Activated naive CD4-positive, alpha-beta T cell treated with Interleukin-2 at 50 U/mL for 16 hours (primary cell): ENCODE results near the gene KLF9.

ENCODE experiments used
- DNase-seq: peaks from one replicate; pipeline ENCODE4 v3.0.0-alpha.2; 2020

The KLF9 gene

DNA sequence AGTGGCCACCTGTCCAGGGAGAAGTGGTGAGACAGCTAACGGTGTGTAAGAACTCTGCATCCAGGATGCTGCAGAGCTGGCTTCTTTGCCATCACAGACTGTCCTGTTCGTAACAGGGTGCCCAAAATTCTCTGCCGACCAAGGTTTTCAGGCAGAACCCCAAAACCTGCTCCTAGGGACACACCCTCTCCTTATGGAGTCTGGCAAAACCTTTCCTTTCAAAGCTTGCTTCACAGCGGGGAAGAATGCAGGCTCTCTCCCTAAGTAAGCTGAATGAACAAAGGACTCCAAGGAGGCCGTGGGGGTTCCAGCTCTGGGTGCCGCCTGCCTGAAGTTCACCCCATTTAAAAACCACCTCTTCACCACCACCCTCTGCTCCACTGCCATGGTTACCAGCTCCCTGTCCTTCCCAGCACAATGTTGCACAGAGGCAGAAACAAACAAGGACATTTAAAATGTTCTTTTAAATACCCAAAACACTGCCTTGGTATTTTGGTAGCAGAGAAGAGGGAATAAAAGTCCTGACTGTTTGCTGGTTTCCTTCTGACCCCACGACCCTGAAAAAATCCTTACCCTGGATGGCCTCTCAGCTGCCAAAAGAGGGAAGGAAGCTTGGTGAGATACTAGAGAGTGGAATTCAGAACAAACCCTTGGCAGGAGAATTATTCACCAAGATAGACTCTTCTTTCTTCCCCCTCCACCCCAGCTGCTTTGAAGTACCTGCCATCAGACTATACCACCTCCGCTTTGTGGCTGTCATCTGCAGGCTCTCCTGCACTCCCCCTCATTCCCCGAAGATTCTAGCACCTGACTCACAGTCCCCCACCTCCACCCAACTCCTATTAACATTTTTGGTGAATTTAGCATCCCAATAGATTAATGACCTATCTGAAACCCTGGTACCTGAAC is 7.1 kb upstream of the KLF9 start:
- peak; percentile 55 for DNase-seq

- DNase-seq: peak; percentile 71
Measured at GRCh38 chr9:70420441-70421271, 6.2 kb upstream of the KLF9 start.

GRCh38 chr9:70419556-70420440 is 5.3 kb upstream of the KLF9 start:
- peak; percentile 87 for DNase-seq

DNA sequence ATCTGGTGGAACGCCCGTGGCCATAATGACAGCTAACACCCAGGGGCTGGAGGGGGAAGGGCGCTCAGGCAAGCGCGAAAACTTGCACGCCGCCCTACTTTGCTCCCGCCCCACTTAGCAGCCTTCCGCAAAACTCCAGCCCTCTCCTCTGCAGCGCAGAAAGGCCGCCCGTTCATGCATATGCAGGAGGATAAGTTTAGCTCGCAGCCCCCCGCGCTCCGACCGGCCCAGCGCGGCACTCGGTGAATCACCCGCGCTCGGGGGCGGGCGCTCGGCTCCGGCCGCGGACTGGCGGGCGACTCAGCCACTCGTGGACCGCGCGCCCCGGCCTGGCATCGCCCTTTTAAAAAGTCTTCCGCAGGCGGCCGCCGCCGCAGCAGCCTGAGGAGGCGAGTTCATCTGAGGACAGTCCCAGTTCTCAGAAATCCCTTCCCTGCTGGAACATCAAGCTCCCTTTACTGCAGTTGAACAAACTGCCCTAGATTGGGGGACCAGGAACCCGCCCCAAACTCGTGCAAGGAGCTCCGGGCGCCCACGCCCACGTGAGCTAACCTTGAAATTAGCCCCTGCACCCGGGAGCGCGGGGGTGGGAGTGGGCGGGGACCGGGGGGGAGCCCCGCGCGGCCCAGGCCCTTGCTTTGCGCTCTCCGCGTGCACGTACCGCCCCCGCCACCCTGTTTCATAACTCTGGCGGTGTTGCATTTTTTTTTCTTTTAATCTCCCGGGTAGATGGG is 4.5 kb upstream of the KLF9 start:
- peak; percentile 88 for DNase-seq

DNA sequence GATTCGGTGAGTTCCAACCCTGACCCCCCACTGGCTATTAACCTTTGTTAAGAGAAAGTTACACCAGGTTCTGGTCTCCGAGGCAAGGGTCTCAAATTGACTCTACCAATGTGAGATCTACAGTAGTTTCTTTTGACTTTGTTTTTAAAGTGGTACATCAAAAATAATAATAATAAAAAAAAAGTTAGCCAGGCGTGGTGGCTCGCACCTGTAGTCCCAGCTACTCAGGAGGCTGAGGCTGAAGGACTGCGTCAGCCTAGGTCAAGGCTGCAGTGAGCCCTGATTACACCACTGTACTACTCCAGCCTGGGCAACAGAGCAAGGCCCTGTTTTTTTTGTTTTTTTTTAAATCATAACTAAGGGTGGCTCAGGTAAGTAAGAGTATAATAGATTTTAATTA is 1.0 kb upstream of the KLF9 start:
- no peak for DNase-seq

DNA sequence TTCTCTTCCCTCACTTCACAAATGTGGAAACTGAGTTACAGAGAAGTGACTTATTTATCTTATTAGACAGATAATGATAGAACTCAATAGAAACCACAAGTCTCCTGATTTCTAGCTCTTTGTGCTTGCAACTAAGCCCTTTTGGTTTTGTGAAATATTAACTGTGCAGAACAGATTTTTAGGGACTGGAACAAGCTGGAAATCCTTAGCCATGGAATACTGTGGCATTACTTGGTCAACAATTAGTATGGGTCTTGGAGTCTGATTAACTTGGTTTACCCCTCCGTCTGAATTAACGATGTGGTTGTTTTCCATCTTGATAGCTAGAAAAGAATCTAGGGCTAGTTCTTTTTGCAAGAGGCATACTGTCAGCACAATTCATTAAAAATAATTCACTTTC is 584 bp upstream of the KLF9 start:
- DNase-seq: no peak

DNA sequence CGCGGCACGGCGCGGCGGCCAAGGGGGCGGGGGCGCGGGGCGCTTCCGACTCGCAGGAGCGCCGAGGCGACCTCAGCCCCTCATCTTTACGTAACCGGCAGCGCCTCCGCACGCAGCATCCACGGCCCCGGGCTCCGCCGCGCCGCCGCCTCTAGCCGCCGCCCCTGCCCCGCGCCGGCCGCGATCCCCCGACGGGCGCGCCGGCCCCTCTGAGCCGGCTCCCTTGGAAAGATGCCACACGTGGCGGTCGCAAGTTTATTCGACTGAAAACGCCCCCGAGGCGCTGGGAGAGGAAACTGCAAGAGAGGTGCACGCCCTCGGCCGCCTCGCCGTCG is 1.0 kb downstream of the KLF9 start:
- DNase-seq: no peak

DNA sequence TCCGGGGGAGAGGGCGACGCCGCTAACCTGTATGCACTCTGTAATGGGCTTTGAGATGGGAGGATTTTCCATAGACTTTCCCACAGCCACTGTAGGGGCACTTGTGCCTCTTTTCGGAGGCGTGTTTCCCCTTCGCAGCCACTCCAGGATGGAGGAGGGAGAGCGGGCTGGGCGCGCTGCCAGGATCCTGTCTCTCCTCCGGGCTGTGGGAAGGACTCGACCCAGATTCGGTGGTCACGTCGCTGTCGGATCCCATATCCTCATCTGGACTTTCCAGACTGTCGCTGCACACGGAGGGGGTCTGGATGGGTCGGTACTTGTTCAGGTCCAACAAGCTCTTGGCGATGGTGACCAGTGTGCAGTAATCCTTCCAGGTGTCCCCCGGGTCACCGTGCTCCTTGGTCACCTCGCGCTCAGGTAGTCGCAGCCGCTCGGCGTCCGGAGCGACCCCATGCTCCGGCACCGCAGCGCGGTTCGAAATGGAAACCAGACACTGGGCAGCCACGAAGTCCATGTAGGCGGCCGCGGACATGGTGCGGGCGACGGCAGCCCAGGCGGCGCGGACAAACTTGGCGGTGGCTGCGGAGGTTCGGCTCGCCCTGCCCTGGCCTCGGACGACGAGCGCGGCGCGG is 1.5 kb downstream of the KLF9 start:
- peak; percentile 45 for DNase-seq

- peak; percentile 72 for DNase-seq
Measured at GRCh38 chr9:70411930-70412831, 2.3 kb downstream of the KLF9 start.

DNA sequence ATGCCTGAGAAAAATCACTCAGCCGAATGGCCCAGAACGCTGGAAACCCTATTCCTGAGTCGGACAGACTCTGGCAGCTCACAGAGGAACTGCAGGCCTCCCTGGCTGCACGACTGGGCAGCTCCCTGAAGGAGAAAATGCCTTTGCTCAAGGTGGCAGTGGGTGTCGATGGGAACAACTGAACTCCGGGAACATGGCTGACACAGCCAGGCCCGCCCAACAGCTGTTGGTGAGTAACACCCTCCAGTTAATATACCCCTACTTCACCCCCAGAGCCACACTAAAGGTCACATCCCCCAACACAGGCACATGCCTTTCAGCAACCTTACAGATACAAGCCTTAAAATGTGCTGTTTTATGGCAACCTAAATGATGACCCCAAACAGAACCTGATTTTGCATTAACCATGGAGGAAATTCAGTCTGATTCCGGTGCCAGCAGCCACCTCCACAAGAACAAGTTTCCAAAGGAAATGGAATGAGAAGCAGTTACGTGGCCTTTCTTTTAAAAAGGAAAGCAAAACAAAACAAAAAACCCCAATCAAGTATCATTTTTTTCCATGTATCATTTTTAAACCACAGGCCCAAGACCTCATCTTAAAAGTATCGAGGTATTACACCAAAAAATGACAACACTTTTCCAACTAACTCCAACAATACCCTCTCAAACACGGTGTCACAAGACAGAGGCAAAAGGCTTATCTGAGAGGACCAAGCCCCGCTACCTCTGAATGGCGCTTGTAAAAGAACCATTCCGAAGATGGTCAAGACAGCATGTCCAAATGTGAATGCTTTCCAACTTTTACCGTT is 3.1 kb downstream of the KLF9 start:
- peak; percentile 54 for DNase-seq

DNA sequence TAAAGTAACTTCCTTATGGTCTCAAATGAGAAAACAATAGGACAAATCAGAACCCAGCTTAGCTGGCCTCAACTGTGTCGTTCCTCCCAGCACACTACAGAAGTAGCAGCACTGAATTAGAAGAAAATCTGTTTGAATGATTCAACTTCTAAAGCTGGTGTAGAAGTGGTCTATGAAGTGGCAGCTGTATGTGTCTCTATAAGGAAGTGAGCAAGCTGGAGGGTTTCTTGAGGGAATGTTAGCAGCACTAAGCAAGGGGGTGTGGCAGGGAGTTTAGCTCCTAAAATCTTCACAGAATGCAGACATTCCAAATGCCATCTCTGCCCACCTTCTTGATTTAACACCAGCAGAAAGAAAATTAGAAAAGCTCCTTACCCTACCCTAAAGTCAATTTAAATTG is 4.1 kb downstream of the KLF9 start:
- DNase-seq: no peak

DNA sequence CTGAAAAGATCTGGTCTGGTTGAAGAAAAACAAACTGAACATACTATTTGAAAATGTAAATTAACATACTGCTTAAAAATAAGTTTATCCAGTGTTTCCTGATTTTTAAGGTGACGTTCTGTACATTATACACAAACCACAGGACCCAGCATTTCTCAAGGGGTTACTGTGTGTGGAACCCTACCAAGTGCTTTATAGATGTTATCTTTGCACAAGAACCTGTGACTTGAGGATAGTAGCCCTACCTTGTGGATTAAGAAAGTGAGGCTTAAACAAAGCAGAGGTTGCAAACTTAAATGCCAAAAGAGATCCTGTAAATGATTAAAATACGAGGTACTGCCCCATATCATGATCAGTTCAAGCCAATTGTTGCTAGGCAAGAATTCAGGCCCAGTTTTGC is 4.7 kb downstream of the KLF9 start:
- no peak for DNase-seq

- no peak for DNase-seq
Measured at GRCh38 chr9:70409280-70409679, 5.2 kb downstream of the KLF9 start.

GRCh38 chr9:70408393-70409040 is 5.9 kb downstream of the KLF9 start:
- no peak for DNase-seq

DNA sequence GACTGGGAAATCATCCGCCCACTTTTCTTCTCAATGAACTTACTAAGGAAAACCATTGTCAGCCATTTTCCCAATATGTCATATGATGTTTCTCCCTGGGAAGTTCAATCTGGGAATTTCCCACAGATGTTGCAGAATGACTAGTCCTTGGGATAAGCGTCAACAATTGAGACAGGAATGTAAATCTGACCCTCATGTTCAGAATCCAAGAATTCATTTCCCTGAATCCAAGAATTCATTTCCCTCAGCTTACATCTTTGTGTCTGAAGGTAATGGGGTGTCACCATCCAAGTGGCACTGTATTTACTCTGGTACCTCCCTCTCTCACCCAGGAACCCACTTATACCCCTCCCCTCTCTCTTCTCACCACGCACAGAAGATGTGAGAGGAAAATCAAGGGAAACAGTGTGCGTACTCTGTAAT is 7.4 kb downstream of the KLF9 start:
- DNase-seq: no peak

DNA sequence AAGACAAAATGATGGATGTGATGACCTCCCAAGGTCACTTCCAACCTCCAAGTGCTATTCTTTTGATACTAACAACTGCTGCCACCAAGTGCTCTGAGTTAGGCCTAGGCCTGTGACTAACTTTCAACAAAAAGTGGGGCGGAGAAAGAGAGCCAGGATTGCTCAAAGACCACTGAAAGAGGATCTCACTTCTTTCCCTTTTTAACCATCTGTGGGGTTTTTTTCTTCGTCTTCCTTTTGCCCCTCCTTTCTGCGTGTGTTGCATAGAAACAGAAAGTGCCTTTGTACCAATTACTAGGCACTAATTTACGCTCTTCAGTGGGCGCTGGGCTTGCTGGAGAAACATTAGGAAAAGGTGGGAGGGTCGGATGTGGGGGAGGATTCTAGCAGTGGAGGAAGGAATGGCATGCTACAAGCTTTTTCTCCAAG is 8.0 kb downstream of the KLF9 start:
- DNase-seq: peak; percentile 35

DNA sequence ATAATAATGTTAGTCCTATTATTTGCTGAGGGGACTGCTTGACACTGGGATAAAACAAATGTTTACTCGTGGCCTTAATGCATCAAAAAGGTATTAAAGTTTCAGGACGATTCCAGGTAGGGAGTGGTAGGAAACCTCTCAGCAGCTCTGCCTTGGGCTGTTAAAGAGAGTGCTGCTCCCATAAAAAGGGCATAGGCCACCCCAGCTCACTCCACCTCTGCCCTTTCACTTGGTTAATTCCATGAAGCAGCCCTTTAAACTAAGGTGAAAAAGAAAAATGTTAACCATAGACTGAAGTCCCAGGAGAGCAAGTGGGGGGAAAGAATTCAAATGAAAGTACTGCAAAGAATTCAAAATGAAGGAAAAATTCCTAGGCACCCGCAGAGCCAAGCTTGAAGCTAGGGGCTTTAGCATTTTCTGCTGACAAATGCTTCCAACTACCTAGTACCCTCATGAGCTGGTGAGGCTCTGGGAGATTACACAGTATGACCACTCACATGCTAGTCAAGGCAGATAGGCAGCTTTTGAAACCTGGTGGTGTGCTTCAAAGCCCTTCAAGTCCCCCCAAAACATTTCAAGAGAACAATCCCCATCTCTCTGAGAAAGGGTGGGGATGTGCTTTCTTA is 8.5 kb downstream of the KLF9 start:
- no peak for DNase-seq

DNA sequence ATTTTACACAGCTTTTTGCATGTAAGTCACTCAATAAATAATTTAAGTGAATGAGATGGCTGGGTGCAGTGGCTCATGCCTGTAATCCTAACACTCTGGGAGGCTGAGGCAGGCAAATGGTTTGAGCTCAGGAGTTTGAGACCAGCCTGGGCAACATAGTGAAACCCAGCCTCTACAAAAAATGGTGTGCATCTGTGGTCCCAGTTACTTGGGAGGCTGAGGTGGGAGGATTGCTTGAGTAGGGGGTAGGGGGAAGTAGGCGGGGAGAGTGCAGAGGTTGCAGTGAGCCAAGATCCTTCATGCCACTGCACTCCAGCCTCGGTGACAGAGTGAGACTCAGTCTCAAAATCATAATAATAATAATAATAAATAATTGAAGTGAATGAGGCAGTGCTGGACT is 10.2 kb downstream of the KLF9 start:
- DNase-seq: no peak

DNA sequence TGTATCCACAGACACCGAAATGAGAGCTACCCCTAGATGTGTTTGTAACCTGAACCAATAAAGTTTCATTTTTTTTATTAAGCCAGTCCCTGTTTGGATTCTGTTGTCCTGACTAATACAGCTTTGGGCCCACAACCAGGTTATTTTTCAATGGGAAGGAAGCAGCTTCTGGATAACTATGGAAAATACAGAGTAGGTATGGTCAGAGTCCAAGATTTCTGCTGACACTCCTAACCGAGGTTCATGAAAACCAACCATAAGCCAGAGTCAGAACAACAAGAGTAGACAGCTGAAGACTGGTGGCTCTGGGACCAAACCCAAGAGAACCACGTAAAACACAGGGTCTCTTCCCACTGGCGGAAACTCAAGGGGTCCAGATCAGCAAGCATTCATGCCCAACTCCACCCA is 10.8 kb downstream of the KLF9 start:
- no peak for DNase-seq
